IPS DF 6.9 (cell line): ENCODE measurements around the gene SPAG16.

ENCODE experiments used
- DNase-seq: peaks from one replicate; pipeline ENCODE4 v3.0.0-alpha.2; 2013; ENCODE audit warnings: low read depth, low spot score
- H3K27ac ChIP-seq: one replicate; pipeline ENCODE4 v1.5.1; 2013; ENCODE audit warnings: low read length, control low read depth
- H3K27me3 ChIP-seq: 2 replicates; pipeline ENCODE4 v1.6.1; 2013; ENCODE audit warnings: mild to moderate bottlenecking, low read length; ENCODE audit not compliant: control insufficient read depth, insufficient read depth
- H3K36me3 ChIP-seq: 2 replicates; pipeline ENCODE4 v1.6.1; 2013; ENCODE audit warnings: low read length; ENCODE audit not compliant: control insufficient read depth, insufficient read depth
- H3K4me1 ChIP-seq: 2 replicates; pipeline ENCODE4 v1.6.1; 2013; ENCODE audit warnings: low read length; ENCODE audit not compliant: control insufficient read depth, insufficient read depth
- H3K4me3 ChIP-seq: 2 replicates; pipeline ENCODE4 v1.5.1; 2013; ENCODE audit warnings: mild to moderate bottlenecking, low read length
- H3K9me3 ChIP-seq: 2 replicates; pipeline ENCODE4 v1.6.1; 2013; ENCODE audit warnings: low read length, inconsistent platforms; ENCODE audit not compliant: control insufficient read depth, insufficient read depth
- WGBS: extraction: QIAGEN DNeasy Blood & Tissue Kit; methylation state at CpG from one replicate; pipeline ENCODE4 v1.1.7; 2013; ENCODE audit warnings: mixed read lengths, missing lambda C conversion rate; ENCODE audit not compliant: insufficient read length, insufficient coverage; 5-methylcytosine and 5-hydroxymethylcytosine counted together

The SPAG16 gene

GRCh38 chr2:213290501-213290900, 6.2 kb downstream of the SPAG16 start:
- DNase-seq: no peak
- Histone ChIP-seq H3K4me1 (no peaks in the 10 kb centered on the region), H3K36me3 (no peaks in the 10 kb centered on the region), H3K4me3 (no peak overlapping the region), H3K27me3 (no peaks in the 10 kb centered on the region), H3K9me3 (no peaks in the 10 kb centered on the region), H3K27ac (no peak overlapping the region)
- WGBS: no CpG with 5 or more reads among the region's 3 CpGs

- Histone ChIP-seq H3K27ac (no peak overlapping the region), H3K27me3 (no peaks in the 10 kb centered on the region), H3K36me3 (no peaks in the 10 kb centered on the region), H3K4me3 (no peak overlapping the region), H3K4me1 (no peaks in the 10 kb centered on the region), H3K9me3 (no peaks in the 10 kb centered on the region)
- WGBS: no CpG with 5 or more reads among the region's 5 CpGs
- no peak for DNase-seq
These were observed 12.0 kb downstream of the SPAG16 start for GRCh38 chr2:213296270-213296669.

GRCh38 chr2:213306316-213306942, 22.2 kb downstream of the SPAG16 start:
- Histone ChIP-seq H3K36me3 (no peaks in the 10 kb centered on the region), H3K27ac (no peak overlapping the region), H3K4me1 (no peaks in the 10 kb centered on the region), H3K9me3 (no peaks in the 10 kb centered on the region), H3K4me3 (no peak overlapping the region), H3K27me3 (no peaks in the 10 kb centered on the region)
- no CpG with 5 or more reads among the region's 3 CpGs for WGBS
- no peak for DNase-seq

GRCh38 chr2:213315168-213315876, 31.1 kb downstream of the SPAG16 start:
- H3K4me1 ChIP-seq: no peaks in the 10 kb centered on the region
- no peaks in the 10 kb centered on the region for H3K36me3 ChIP-seq
- no peak overlapping the region for H3K4me3 ChIP-seq
- DNase-seq: no peak
- no peak overlapping the region for H3K27ac ChIP-seq
- H3K27me3 ChIP-seq: no peaks in the 10 kb centered on the region
- H3K9me3 ChIP-seq: no peaks in the 10 kb centered on the region
- no CpG with 5 or more reads among the region's 6 CpGs for WGBS

- Histone ChIP-seq H3K27ac (no peak overlapping the region), H3K4me1 (no peaks in the 10 kb centered on the region), H3K9me3 (no peaks in the 10 kb centered on the region), H3K4me3 (no peak overlapping the region), H3K36me3 (no peaks in the 10 kb centered on the region), H3K27me3 (no peaks in the 10 kb centered on the region)
- no peak for DNase-seq
- WGBS: no CpG with 5 or more reads among the region's 3 CpGs
These were observed 31.9 kb downstream of the SPAG16 start for GRCh38 chr2:213316001-213316735.

- H3K27ac ChIP-seq: no peak overlapping the region
- DNase-seq: no peak
These were observed 33.7 kb downstream of the SPAG16 start for GRCh38 chr2:213317929-213318328.

GRCh38 chr2:213320604-213321003, 36.3 kb downstream of the SPAG16 start:
- no peak overlapping the region for H3K27ac ChIP-seq
- no peak overlapping the region for H3K4me3 ChIP-seq
- WGBS: no CpG with 5 or more reads among the region's 2 CpGs
- DNase-seq: no peak
- no peaks in the 10 kb centered on the region for H3K27me3 ChIP-seq
- no peaks in the 10 kb centered on the region for H3K4me1 ChIP-seq
- no peaks in the 10 kb centered on the region for H3K36me3 ChIP-seq
- H3K9me3 ChIP-seq: no peaks in the 10 kb centered on the region

More at GRCh38 chr2:213317929-213318328, 33.7 kb downstream of the SPAG16 start:
- no peaks in the 10 kb centered on the region for H3K4me1 ChIP-seq
- H3K36me3 ChIP-seq: no peaks in the 10 kb centered on the region
- WGBS: no CpG with 5 or more reads among the region's 3 CpGs
- no peaks in the 10 kb centered on the region for H3K27me3 ChIP-seq
- no peak overlapping the region for H3K4me3 ChIP-seq
- H3K9me3 ChIP-seq: no peaks in the 10 kb centered on the region

GRCh38 chr2:213336253-213336770, 52.0 kb downstream of the SPAG16 start:
- H3K4me3 ChIP-seq: no peak overlapping the region
- no CpG with 5 or more reads among the region's 4 CpGs for WGBS
- no peaks in the 10 kb centered on the region for H3K9me3 ChIP-seq
- no peak for DNase-seq
- H3K36me3 ChIP-seq: no peaks in the 10 kb centered on the region
- no peaks in the 10 kb centered on the region for H3K4me1 ChIP-seq
- no peaks in the 10 kb centered on the region for H3K27me3 ChIP-seq
- no peak overlapping the region for H3K27ac ChIP-seq

GRCh38 chr2:213353419-213353818, 69.2 kb downstream of the SPAG16 start:
- Histone ChIP-seq H3K27ac (no peak overlapping the region), H3K27me3 (no peaks in the 10 kb centered on the region), H3K36me3 (no peaks in the 10 kb centered on the region), H3K9me3 (no peaks in the 10 kb centered on the region), H3K4me3 (no peak overlapping the region), H3K4me1 (no peaks in the 10 kb centered on the region)
- WGBS: no CpG with 5 or more reads among the region's 2 CpGs
- no peak for DNase-seq

- H3K4me1 ChIP-seq: no peaks in the 10 kb centered on the region
- no peaks in the 10 kb centered on the region for H3K36me3 ChIP-seq
- H3K27me3 ChIP-seq: no peaks in the 10 kb centered on the region
- no peak for DNase-seq
- no peak overlapping the region for H3K4me3 ChIP-seq
- no CpG with 5 or more reads among the region's 1 CpG for WGBS
- H3K27ac ChIP-seq: no peak overlapping the region
- 0 out of 2 replicates have a peak, but pooled peaks cover 2% of the 10 kb centered on the region for H3K9me3 ChIP-seq
These were observed 92.4 kb downstream of the SPAG16 start for GRCh38 chr2:213376644-213377043.
